HG03025 (cell line): Measurements from ENCODE around the gene SHROOM3.
"Not testable (repeated sequence)": the region's sequence is repeated elsewhere in the genome, so short reads cannot be mapped to it uniquely, and the experiment has no call there.

Source experiments
- ATAC-seq: cut with Tn5 transposase; IDR thresholded peaks from one replicate; pipeline ENCODE4 v1.9.1; 2021; ENCODE audit warnings: mild to moderate bottlenecking, moderate library complexity; ENCODE audit not compliant: unreplicated experiment, low FRiP score

The SHROOM3 gene

DNA sequence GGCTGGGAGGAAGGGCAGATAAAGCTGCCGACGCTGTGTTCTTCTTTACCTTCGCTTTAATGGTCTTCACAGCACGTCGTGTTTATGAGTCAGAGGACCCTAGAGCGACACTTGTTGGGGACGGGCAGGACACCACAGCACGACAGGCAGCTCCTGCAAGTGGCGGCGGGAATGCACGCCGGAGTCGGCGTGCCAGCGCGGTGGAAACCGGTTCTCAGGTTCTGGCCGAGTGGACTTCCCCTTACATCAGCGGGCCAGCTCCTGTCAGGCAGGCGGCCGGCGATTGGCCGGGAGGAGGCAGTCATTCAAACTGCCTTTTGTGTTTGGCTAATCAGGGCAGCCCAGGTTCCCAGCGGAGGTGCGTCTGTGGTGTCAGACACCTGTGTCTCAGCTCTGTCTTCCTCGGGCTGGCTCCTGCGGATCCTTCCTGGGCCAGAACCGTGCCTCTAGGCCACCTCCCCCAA, 150.9 kb downstream of the SHROOM3 start:
- peak; percentile 69 for ATAC-seq

DNA sequence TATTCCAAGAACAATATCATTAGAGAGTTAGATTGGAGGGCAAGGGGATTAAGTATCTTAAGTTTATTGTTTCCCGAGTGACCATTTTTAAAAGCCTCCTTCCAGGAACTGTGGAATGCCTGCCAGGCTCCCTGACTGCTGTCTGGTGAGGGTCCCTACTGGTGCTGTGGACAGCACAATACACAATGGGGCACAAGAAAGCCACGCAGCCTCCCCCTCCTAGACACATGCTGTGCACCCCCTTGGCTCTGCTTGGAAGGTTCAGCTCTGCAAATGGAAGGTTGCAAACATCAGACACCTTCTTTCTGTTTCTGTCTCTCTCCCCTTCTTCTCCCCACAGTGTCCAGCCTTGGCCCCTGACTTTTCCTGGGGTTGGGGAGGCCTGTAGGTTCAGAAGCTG, 153.2 kb downstream of the SHROOM3 start:
- ATAC-seq, result no peak

DNA sequence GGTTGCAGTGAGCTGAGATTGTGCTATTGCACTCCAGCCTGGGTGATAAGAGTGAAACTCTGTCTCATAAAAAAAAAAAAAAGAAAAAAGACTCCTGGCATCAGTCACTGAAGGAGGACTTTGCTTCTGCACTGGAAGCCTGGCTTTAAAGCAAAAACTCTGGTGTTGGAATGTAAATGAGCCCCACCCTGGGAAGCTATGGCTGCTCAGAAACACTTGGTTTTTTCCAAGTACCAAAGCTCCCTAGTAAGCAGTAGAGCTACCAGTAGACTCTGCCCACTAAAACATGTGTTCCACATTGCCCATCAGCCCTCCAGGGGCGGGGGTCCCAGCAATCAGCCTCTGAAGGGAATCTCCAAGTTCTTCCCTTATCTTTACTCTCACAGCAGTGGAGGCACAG, 154.4 kb downstream of the SHROOM3 start:
- ATAC-seq, result no peak

DNA sequence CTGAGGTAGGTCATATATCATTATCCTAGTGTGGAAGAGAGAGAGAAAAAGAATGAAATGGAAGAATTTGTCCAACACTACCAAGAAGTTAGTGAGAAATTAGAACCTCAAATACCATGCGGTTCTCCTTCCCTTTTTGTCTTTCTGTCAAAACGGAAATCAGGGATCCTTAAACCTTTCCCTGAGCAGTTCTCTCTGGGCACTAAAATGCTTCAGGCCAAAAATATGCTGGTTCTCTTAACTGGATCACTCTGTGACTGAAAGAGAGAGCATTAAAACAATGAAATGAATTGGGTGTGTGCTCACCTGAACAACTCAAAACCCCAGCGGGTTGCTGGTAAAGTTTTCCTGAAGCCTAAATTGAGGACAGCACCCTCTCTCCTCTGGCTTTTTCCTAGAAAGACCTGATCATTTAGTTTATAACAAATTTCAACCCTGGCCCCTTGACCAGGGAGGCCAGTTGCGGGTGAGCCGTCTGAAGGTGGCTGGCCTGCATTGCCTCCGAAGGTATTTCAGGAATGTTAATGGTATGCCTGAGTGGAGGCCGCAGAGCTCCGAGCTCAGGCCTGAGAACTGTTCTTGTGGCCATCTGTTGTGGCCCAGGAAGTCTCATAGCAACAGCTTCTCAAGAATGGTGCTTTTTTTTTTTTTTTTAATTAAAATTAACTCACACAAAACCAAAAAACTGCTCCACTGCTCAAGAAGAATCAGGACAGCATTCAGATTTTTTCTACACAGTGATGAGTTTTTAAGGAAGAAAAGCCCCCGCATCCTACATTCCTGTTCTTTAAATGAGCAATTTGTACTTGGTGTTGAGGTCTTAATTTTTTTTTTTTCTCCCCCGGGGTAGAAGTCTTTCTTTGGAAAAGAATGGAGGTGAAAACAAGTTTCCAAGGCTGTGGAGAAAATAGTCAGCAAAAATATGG, 155.1 kb downstream of the SHROOM3 start:
- no peak for ATAC-seq

DNA sequence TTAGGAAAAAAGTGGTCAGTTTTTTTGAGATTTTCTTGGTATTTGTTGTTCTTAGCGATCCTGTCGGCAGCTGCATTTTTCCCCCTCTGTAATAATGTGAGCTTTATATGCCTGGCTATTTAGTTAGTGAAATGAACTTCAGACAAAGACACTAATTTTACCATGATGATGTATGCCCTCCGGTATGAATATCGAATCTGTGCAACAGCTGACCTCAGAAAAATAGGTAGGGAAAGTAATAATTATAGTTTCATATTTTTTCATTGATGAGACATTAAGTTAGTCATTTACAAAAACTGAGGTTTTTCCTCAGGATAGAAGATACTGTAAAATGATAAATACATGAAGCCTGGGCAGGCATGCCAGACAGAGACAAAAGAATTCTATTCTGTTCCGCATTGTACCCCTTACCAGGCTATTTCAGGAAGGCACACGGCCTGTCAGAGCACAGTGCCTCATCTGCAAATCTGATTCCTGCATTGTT, 155.8 kb downstream of the SHROOM3 start:
- ATAC-seq, result no peak

DNA sequence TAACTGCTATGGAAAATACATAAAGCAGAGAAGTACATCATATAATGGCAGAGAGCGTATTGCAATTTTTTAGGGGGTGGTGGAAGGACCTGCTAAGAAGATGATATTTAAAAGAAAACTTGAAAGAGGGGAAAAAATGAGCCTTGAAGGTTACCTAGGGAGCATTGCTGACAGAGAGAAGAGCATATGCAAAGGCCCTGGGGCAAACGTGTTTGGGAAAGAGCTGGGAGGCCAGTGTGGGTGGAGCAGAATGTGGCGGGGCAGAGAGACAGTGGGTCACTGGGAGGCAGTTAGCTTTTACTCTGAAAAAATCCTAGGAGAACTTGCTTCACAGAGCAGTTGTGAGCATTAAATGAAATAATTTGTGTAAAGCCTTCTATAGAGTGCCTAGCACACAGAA, 157.0 kb downstream of the SHROOM3 start:
- ATAC-seq, result no peak

DNA sequence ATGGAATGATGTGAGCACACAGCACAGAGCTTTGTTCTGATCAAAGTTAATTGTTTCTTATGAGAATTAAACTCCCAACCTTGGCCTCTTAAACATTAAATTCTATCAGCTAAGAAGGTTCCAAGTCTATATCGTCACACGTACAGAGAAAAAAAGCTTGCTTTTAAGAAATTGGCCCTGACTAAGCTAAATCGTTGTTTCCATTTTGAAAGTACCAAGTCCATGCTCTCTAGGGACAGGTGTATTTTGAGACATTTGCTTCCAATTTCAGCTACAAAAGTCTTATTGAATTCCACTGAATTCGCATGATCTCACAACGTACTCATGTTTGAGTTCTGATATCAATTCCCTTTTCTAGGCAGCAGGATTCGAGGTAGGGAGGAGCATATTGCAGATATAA, 157.4 kb downstream of the SHROOM3 start:
- ATAC-seq, result no peak

DNA sequence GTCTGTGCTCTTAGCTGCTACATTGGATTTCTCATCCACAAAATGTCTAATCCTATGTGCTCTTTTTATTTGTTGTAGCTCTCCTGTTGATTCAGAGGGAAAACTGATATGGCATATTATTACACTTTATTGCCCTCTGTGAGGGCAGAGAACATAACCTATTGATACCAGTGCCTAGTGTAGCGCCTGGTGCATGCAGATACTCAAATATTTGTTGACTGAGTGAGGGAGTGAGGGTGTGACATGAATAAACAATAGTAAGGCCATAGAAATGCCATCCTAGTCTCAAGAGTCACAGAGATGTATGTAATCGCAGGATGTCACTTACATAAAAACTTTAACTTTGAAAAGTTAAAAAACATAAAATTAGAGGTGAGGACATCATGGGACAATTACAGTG, 159.1 kb downstream of the SHROOM3 start:
- ATAC-seq, result no peak

DNA sequence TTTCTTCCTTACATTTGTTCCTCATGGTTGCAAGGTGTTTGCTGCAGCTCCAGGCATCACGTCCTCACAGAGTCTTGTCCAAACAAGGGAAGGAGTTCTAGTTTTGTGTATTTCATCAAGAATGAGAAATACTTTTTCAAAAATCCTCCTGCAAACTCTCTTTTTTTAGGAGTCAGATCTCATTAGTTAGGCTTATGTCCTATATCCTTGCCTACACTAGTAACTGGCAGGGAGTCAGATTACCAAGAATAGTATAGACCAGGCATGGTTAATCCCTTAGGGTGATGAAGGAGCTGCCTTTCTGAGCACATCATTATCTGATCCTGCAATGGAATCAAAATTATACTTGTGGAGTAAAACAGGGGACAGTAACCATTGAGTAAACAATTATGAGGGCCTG, 160.4 kb downstream of the SHROOM3 start:
- ATAC-seq, result no peak

DNA sequence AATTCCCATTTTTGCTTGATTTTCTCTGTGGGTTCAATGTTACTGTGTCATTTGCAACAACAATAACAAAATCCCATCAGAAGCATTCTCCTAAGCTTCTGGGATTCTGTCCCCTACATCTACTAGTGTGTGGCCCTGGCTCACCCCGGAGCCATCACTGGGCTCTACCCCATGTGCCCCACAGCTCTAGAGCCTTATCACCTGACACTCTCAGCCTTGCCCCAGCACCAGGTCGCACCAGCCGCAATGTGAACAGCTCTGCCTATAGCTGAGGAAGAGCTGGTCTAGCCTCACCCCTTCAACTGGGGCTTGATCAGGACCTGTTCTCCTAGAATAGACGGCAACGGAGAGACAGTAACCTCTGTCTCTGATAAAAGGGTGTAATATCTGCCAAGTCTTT, 161.7 kb downstream of the SHROOM3 start:
- ATAC-seq, result no peak

DNA sequence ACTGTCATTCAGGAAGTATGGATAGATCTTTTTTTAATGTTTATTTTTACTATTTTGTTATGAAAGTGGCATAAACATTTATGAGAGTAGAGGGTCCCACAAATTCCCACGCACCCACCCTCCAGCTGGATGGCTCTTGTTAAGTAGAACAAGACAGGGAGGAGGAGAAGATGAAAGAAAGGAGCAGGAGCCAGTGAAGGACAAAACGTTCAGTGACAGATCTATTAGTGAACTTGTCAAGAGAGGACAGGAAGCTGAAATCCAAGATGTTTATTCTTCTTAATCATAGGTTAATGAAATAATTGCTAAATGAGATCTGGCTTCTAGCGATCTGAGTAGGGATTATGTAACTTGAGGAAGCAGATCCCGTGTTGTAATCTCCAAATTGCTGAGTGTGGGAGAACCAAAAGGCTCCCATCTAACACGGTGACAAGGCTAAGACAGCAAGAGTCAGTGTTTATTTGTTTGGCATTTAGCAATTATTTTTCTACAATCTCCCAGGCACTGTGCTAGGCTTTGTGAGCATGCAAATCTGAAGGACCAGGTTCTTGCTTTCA, 162.5 kb downstream of the SHROOM3 start:
- ATAC-seq, result no peak

DNA sequence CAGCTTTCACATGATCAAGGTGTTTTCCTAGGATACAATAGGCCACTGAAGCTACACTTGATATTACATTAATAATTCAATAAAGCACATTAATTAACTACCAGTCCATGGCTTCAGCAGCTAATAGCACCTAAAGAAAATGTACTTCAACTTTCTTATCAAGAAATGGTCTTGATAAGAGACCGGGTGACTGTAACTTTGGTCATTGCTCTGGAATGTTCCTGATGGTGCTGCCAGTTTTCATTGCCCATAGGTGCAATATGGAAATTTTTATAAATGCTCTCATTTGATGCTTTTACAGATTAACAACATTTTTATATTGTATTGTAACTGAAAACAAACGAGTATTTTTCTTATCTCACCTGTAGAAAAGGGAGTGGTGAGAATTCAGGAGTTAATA, 165.4 kb downstream of the SHROOM3 start:
- no peak for ATAC-seq

DNA sequence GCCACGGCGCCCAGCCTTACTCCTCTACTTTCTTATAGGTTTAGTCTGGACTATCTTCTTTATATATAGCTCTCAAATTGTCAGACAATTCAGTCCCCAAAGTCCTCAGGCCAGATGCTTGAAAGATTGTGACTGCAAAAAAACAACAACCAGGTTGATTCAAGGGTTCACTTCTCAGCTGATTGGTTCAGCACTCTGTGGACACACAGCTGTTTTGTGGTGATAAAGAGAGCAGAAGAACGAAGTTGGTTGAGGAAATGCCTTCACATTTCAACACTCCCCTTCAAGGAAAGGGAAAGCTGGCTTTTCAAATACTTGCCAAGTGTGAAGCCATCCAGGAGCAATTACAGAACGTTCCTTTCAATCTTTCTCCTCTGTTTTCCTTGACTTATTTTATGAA, 166.8 kb downstream of the SHROOM3 start:
- ATAC-seq, result no peak

DNA sequence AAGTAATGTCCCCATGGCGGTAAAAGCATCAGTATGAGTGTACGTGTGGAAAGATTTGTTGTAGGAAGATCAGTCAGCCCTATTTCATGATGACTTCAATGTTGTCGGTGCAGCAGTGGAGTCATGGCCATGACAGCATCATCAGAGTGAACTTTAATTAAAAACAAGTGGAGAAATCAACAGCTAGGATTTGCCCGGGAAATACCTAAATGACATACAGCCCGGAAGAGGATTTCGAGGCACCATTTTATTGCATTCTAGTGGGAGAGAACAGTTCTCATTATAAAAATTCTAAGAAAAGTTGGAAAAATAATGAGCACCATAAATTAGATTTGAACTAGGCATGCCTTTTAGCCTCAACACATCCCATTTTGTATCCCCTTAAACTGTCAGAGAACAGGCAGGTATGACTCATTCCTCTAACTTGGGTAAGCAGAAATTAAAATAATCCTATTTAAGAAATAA, 170.1 kb downstream of the SHROOM3 start:
- ATAC-seq, result no peak

DNA sequence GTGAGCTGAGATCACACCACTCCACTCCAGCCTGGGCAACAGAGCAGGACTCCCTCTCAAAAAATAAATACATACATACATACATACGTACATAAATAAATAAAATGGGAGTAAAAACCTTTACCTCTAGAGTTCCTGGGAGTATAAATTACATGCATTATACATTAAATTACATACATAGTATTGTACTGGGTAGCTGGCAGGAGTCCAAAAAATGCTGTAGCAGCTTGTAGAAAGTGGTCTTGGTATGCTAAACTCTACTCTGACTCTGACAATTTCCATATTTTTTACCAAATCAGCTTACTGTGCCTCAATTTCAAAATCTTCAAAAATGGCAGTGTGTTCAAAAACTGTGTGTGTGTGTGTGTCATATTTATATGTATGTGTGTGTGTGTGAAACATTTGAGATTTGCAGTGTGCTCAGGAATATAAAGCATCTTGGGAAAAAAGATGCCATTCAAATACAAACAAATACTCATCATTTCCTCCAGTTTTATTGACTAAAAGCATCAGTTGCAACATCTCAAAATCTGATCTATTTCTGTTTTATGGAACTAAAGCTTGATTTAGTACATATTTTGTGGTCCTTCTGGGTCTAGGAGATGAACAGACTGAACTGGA, 171.7 kb downstream of the SHROOM3 start:
- ATAC-seq, result no peak

DNA sequence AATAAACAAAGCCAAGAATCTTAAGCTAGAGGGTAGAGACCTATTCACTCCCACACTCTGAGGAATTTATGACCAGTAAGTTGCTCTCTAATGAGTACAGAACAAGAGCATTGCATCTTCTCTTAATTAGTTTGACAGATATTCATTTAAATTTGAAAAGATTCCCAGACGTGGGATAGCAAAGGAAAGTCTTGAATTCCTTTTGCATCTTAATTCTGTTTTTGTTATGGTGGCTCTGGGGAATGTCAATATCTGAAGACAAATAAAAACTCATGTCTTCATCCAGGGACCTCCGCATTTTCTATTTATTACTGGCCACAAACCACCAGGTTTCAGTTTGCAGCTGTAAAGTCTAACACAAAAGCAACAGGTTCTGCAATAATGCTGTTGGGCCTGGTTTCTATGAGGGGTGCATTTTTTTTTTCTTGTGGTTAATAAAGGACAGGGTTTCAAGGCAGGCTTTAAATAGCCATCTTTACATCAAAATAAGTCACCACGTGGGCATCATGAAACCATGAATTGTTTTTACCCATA, 172.3 kb downstream of the SHROOM3 start:
- peak; percentile 97 for ATAC-seq

DNA sequence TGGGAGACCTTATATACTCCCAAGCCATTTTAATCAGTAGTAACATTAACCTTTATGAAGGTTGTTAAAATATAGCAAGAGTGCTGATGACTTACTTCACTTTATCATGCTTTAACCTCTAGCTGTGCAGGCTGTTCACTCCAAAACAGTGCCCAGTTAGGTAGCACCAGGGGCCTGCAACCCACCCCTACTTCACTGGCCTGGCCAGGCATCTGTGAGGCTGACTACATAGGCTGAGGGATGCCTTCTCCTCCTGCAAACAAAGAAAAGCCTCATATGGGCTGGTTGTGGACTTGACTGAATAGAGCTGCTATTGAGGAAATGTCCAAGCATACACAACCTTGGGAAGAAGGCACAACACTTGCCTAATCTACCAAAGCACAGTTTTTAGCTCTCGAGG, 172.8 kb downstream of the SHROOM3 start:
- peak; percentile 30 for ATAC-seq

DNA sequence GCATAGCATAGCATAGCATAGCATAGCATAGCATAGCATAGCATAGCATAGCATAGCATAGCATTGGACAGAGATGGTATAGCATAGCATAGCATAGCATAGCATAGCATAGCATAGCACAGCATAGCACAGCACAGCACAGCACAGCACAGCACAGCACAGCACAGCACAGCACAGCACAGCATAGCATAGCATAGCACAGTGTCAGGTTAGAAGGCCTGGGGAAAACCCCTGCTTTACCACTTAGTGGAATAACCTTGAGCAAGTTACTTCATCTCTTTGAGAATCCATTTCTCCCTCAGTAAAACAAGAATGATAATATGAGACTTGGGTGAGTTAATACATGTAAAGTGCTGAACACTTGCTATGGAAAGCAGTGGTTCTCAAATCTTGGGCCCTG, 173.5 kb downstream of the SHROOM3 start:
- ATAC-seq, result not testable (repeated sequence)

DNA sequence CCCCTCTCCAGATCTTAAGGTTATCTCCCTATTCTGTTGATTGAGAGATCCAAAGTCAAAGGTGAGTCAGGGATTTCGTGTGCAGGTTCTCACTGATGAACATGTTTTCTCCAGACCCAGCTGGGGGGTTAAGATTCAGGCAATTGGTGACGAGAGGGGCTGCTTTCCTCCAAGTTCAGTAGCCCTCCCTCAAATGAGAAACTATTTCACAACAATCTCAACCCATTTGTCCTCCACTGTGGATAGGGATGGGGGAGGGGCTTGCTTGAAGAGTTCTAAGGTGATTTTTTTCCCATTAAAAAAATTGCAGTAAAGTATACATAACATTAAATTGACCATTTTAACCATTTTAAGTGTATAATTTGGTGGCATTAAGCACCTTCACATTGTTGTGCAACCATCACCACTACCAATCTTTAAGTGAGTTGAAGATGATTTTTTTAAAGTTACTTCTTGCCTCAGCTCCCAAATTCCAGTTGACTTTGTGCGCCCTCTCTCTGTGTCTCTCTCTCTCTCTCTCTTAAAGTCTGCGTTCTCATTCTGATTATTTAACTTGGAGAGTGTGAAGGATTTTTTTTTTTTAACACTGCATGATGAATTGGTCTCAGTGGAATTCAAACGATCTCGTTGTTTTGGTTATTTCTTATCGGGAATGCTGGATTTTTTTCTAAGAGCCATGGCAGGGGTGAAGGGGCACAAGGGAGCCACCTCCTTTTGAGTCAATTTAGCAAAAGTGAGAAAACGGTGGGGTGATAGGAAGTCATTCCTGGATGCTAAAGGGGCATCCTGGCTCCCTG, 175.9 kb downstream of the SHROOM3 start:
- no peak for ATAC-seq

DNA sequence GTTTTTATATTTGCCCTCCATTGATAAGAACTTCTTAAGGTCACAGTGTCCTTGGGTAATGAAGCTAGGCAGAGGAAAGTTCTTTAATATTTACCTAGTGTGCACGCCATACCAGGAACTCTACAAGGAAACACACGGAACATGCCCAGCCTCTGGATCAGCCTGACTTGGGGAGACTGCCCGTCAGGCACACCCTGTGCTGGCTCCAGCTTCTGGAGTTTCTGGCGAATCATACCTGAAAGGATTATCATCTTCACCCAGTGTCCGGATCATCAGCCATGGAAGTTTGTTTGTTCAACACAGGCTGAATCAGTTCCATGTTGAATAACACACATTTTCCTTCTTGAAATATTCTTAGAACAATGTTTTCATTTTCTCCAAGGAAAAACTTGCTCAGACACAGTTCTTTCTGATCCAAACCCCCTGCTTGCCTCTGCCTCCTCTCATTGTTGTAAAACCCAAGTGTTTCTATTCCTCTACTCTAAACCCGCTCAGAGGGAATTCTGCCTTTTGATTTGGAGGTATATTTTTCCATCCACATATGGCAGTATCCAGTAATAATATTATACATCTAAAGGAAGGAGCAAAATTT, 176.7 kb downstream of the SHROOM3 start:
- ATAC-seq, result no peak
